GM12878 (cell line): ENCODE data around the gene TMPRSS3. TPM values are rescaled to one million over a fixed set of nuclear protein-coding genes. Genes with fewer than 3 reads are reported as not detected.

Experiments used
- ATAC-seq: fragments of 200-7000 bp; cut with Tn5 transposase; 3 replicates; pipeline ENCODE4 v1.9.1; 2020; ENCODE audit warnings: mild to moderate bottlenecking, moderate library complexity
- BruUV-seq: library from RNA; stranded (reverse); fragments of 400-500 nt; replicated peaks from 2 replicates; lab custom pipeline; 2021; lab: Mats Ljungman, UMichigan
- CTCF ChIA-PET: fragments of 300-600 bp; sonication (Branson Sonifier 250); formaldehyde crosslinking; extraction: SDS; loops from one replicate; lab custom pipeline; 2021; ENCODE audit warnings: inconsistent platforms; lab: Yijun Ruan, JAX
- POLR2A ChIA-PET: fragments of 350-600 bp; formaldehyde crosslinking; extraction: SDS; loops from one replicate; lab custom pipeline; 2021; ENCODE audit warnings: inconsistent platforms; lab: Charles Lee
- RAD21 ChIA-PET: fragments of 300-600 bp; sonication (Branson Sonifier 250); formaldehyde crosslinking; loops from one replicate; lab custom pipeline; 2023; ENCODE audit warnings: antibody characterized with exemption; ENCODE audit not compliant: unreplicated experiment; lab: Charles Lee
- SMC1A ChIA-PET: fragments of 300-600 bp; sonication (Branson Sonifier 250); formaldehyde crosslinking; loops from one replicate; lab custom pipeline; 2023; ENCODE audit not compliant: unreplicated experiment, uncharacterized antibody; lab: Charles Lee
- DNase-seq: peaks from one replicate; pipeline ENCODE4 v3.0.0-alpha.2; 2011; ENCODE audit warnings: low read depth, low spot score
- FAIRE-seq: peaks from 3 replicates; lab custom pipeline; 2011; peaks lifted over from hg19 to GRCh38; lab: Jason Lieb, UNC
- H2AFZ ChIP-seq: 2 replicates; pipeline ENCODE4 v1.6.0; 2011; ENCODE audit warnings: low read depth, low read length, control low read depth; ENCODE audit not compliant: control insufficient read depth
- H3K27ac ChIP-seq: 2 replicates; pipeline ENCODE4 v1.5.1; 2011; ENCODE audit warnings: control low read depth; ENCODE audit not compliant: control insufficient read depth, insufficient read depth
- H3K27me3 ChIP-seq, 2 experiments: replicated peaks in 1 of 2; 2 replicates each; pipeline versions ENCODE4 v1.6.0 to v1.6.1; 2011; ENCODE audit warnings: low read length in 1 of 2; ENCODE audit not compliant: control insufficient read depth in 2 of 2, insufficient read depth in 2 of 2
- H3K36me3 ChIP-seq, 2 experiments: 2 replicates each; pipeline ENCODE4 v1.5.1; 2011; ENCODE audit warnings: low read length in 1 of 2; ENCODE audit not compliant: control insufficient read depth in 2 of 2, insufficient read depth in 2 of 2
- H3K4me1 ChIP-seq: 2 replicates; pipeline ENCODE4 v1.6.1; 2011; ENCODE audit warnings: mild to moderate bottlenecking, low read length, moderate library complexity, mixed read lengths; ENCODE audit not compliant: control insufficient read depth, insufficient read depth
- H3K4me2 ChIP-seq: 2 replicates; pipeline ENCODE4 v1.6.0; 2011; ENCODE audit warnings: control low read depth; ENCODE audit not compliant: control insufficient read depth, insufficient read depth
- H3K4me3 ChIP-seq: fragments of 200-600 bp; sonication (generic); 2 replicates; pipeline ENCODE4 v1.5.1; 2016
- H3K79me2 ChIP-seq: 2 replicates; pipeline ENCODE4 v1.6.0; 2011; ENCODE audit warnings: low read length; ENCODE audit not compliant: control insufficient read depth, insufficient read depth
- H3K9ac ChIP-seq: 2 replicates; pipeline ENCODE4 v1.8.0; 2011; ENCODE audit warnings: low read length, control low read depth, mixed read lengths; ENCODE audit not compliant: control insufficient read depth, insufficient read depth
- H3K9me3 ChIP-seq: replicated peaks from 3 replicates; pipeline ENCODE4 v1.5.1; 2011; ENCODE audit warnings: mild to moderate bottlenecking, low read length; ENCODE audit not compliant: control insufficient read depth, insufficient read depth
- H4K20me1 ChIP-seq: 2 replicates; pipeline ENCODE4 v1.6.0; 2011; ENCODE audit not compliant: control insufficient read depth, insufficient read depth
- BCLAF1 ChIP-seq: fragments of 450-650 bp; IDR thresholded peaks from 2 replicates; pipeline ENCODE4 v1.6.1; 2017; ENCODE audit warnings: antibody characterized with exemption, mild to moderate bottlenecking, moderate library complexity
- CHD1 ChIP-seq: IDR thresholded peaks from 2 replicates; pipeline ENCODE4 v1.6.1; 2012; ENCODE audit warnings: low read depth, low read length, improper control_type of control experiment
- CHD2 ChIP-seq: IDR thresholded peaks from 2 replicates; pipeline ENCODE4 v1.6.1; 2011; ENCODE audit warnings: low read depth, low read length, improper control_type of control experiment, borderline replicate concordance
- CREB1 ChIP-seq: IDR thresholded peaks from 2 replicates; pipeline ENCODE4 v1.6.1; 2012; ENCODE audit warnings: low read depth, mild to moderate bottlenecking, inconsistent platforms
- CREM ChIP-seq: IDR thresholded peaks from 2 replicates; pipeline ENCODE4 v1.6.1; 2014; ENCODE audit warnings: antibody characterized with exemption, low read depth
- GABPA ChIP-seq: IDR thresholded peaks from 2 replicates; pipeline ENCODE4 v1.6.1; 2014; ENCODE audit warnings: antibody characterized with exemption, low read depth, mild to moderate bottlenecking, inconsistent platforms
- IRF4 ChIP-seq: IDR thresholded peaks from 2 replicates; pipeline ENCODE4 v1.6.1; 2011; ENCODE audit warnings: low read depth, low read length
- MAX ChIP-seq: IDR thresholded peaks from 2 replicates; pipeline ENCODE4 v1.6.1; 2012; ENCODE audit warnings: low read depth, low read length, improper control_type of control experiment
- MEF2A ChIP-seq: IDR thresholded peaks from 2 replicates; pipeline ENCODE4 v1.6.1; 2011; ENCODE audit warnings: low read depth, mild to moderate bottlenecking, low read length, moderate library complexity; ENCODE audit not compliant: insufficient read depth
- MTA2 ChIP-seq: fragments of 450-650 bp; IDR thresholded peaks from 2 replicates; pipeline ENCODE4 v1.6.1; 2016; ENCODE audit warnings: low read depth, mild to moderate bottlenecking, moderate library complexity
- NRF1 ChIP-seq: conservative IDR thresholded peaks from 2 replicates; pipeline ENCODE4 v1.6.1; 2011; ENCODE audit warnings: mild to moderate bottlenecking, low read depth, low read length, improper control_type of control experiment
- RAD51 ChIP-seq: fragments of 450-650 bp; IDR thresholded peaks from 2 replicates; pipeline ENCODE4 v1.6.1; 2016; ENCODE audit warnings: moderate library complexity, mild to moderate bottlenecking, inconsistent platforms
- RELB ChIP-seq: fragments of 450-650 bp; IDR thresholded peaks from 2 replicates; pipeline ENCODE4 v1.6.1; 2017; ENCODE audit warnings: low read depth, mild to moderate bottlenecking, moderate library complexity
- TCF7 ChIP-seq: IDR thresholded peaks from 2 replicates; pipeline ENCODE4 v1.6.1; 2014; ENCODE audit warnings: antibody characterized with exemption, borderline replicate concordance
- USF1 ChIP-seq: IDR thresholded peaks from 2 replicates; pipeline ENCODE4 v1.6.1; 2011; ENCODE audit warnings: borderline replicate concordance, low read depth, mild to moderate bottlenecking, moderate library complexity, mixed read lengths, low read length; ENCODE audit not compliant: insufficient read depth; ENCODE audit errors: extremely low read length
- ZZZ3 ChIP-seq: IDR thresholded peaks from 2 replicates; pipeline ENCODE4 v1.6.1; 2011; ENCODE audit warnings: low read depth; ENCODE audit not compliant: control insufficient read depth, insufficient read length
- in situ Hi-C: fragments of 300-500 bp; cut with MboI; formaldehyde crosslinking; loops from 9 replicates; pipeline ENCODE4 v1.14.3; 2018; ENCODE audit warnings: mixed read lengths
- intact Hi-C: fragments of 100-400 bp; cut with micrococcal nuclease; formaldehyde crosslinking; loops from one replicate; pipeline ENCODE4 v1.14.2; 2022; ENCODE audit not compliant: unreplicated experiment
- polyA plus RNA-seq, 11 experiments: library from polyadenylated mRNA; depleted of rRNA in 4 of 11; unstranded in 6 of 11; stranded (reverse) in 5 of 11; fragments of >200 nt; fragmentation: Nextera tagmentation in 4 of 11; fragmentation: Illumina TruSeq in 1 of 11; extraction: Ambion mirVana in 4 of 11; extraction: Trizol in 1 of 11; gene quantifications; 1 replicate in 1 of 11; 2 replicates in 10 of 11; pipeline versions ENCODE4 v1.2.1 to v1.2.3, GENCODE V29; 2011 to 2016; ENCODE audit warnings: inconsistent platforms in 2 of 11, missing spikeins in 2 of 11, low read depth in 1 of 11
- total RNA-seq, 4 experiments: library from RNA; depleted of rRNA in 3 of 4; stranded (reverse); fragments of >200 nt in 3 of 4; fragmentation: Illumina TruSeq in 1 of 4; extraction: Trizol in 1 of 4; gene quantifications; 2 replicates each; pipeline versions ENCODE4 v1.2.1 to v1.2.3, GENCODE V29; 2013 to 2021
- TF ChIP-seq, protein P1 (sequence below): IDR thresholded peaks from 2 replicates; pipeline ENCODE4 v1.6.1; 2011; ENCODE audit warnings: low read depth, mild to moderate bottlenecking, low read length, moderate library complexity, borderline replicate concordance; ENCODE audit errors: extremely low read depth

Gene TMPRSS3
- total and polyA plus RNA-seq, 10 of the 15 experiments (the other 5 are each of a cell fraction or from before 2014, with no cell fraction given) = 0.51 to 1.5 (median 0.82) TPM; not detected in 1

DNA sequence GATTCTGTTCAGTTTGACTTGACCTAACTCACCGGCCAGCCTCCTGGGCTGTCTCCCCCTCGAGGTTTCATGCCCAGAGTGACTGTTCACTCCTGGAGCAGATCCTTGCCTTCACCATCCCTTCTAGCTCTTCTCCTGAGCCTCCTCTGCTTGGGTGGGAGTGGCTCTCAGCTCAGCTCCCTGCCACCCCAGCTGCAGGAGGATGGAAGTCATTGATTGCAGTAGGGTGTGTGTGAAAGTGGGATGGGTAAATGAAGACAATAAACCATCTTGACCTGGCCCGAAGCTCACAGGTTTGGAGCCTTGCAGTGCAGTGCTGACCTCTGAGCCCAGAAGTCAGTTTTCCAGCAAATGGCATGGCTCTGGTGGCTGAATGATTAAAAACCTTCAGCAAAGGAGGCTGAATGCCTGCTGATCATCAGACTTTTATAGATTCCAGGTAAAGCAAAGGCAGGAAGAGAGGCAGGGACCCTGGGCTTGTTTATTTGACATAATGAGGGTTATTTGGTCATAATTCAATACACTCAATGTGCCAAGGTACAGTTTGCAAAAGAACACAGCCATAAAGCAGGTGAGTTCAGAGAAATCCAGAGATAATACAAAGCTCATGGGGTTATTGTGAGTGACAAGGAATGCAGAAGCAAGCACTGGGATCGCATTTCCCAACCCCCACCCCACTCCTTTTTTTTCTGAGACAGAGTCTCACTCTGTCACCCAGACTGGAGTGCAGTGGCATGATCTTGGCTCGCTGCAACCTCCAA is 63.1 kb downstream of the TMPRSS3 start (continued):
- no peak for TF ChIP-seq RELB
- no peak for TF ChIP-seq CHD1
- no peak for TF ChIP-seq CREM
- TF ChIP-seq NRF1 = no peak
- TF ChIP-seq IRF4 = no peak

DNA sequence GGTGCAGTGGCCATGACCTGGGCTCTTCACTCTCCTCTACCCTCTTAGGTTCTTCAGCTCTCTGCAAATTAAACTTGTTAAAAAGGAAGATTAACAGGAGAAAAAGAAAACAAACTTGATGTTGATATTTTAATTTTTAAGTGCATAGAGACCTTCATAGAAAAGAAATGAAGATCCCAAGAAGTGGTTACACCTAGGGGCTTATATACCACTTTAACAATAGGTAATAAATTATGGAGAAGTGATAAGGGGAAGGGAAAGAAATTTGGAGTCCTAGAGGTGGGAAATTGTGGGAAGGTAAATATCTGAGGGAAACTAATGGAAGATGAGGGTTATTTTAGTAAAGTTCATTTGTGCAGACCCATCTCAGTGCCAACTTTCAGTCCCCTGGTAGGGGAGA is 64.2 kb downstream of the TMPRSS3 start:
- H4K20me1 ChIP-seq = no peaks in the 10 kb centered on the region
- BruUV-seq = no TSS peak
- ATAC-seq (no peak), DNase-seq (no peak), FAIRE-seq (no peak)
- ChIA-PET POLR2A (no interaction called here), RAD21 (interaction anchor here (0.9 to 2.7 kb wide), 4 partner anchors 17 to 207 kb away, joined by 3 to 8 read pairs (median 7); partner anchors contain the start of gene TFF3), SMC1A (interaction anchor here (1.1 to 1.7 kb wide), 2 partner anchors 12 to 46 kb away, joined by 3 to 5 read pairs; no protein-coding TSS in a partner anchor), CTCF (interaction anchor here (0.9 to 2.5 kb wide), 4 partner anchors 12 to 119 kb away, joined by 3 to 22 read pairs (median 3); no protein-coding TSS in a partner anchor)
- H3K36me3 ChIP-seq = no peaks in the 10 kb centered on the region
- H3K4me2 ChIP-seq = no peak overlapping the region
- H3K4me3 ChIP-seq = no peak overlapping the region
- H3K79me2 ChIP-seq = no peaks in the 10 kb centered on the region
- intact Hi-C loops (loop anchor here (5.0 kb wide), 1 partner anchor 44 kb away; no protein-coding TSS in a partner anchor), in situ Hi-C loops (no loop called here)
- H3K27me3 ChIP-seq = no peaks in the 10 kb centered on the region
- no peak overlapping the region for H3K9ac ChIP-seq
- H3K27ac ChIP-seq = no peak overlapping the region
- H3K4me1 ChIP-seq = peaks cover 3% of the 10 kb centered on the region; the same call in 1 of the 2 replicates
- H3K9me3 ChIP-seq = no peaks in the 10 kb centered on the region; the same call in 2 of the 3 replicates
- H2AFZ ChIP-seq = no peak overlapping the region
- TF ChIP-seq RAD51 = no peak
- TF ChIP-seq CREB1 = no peak
- TF ChIP-seq USF1 = no peak
- TF ChIP-seq, protein P1, sequence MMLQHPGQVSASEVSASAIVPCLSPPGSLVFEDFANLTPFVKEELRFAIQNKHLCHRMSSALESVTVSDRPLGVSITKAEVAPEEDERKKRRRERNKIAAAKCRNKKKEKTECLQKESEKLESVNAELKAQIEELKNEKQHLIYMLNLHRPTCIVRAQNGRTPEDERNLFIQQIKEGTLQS = no peak
- no peak for TF ChIP-seq BCLAF1
- TF ChIP-seq TCF7 = no peak
- TF ChIP-seq MTA2 = no peak
- TF ChIP-seq ZZZ3 = no peak
- no peak for TF ChIP-seq MAX
- TF ChIP-seq GABPA = no peak
- no peak for TF ChIP-seq CHD2
- TF ChIP-seq MEF2A = no peak
